Activated CD4-positive, alpha-beta T cell treated with anti-CD3 and anti-CD28 coated beads, Interleukin-2, amount 50 U/mL, for 48 hours (primary cell): Measurements from ENCODE around the gene LCNL1.

ENCODE experiments used
- DNase-seq, 2 experiments: peaks; one replicate each; pipeline ENCODE4 v3.0.0-alpha.2; 2020

The LCNL1 gene

GRCh38 chr9:136995362-136995761, 12.6 kb downstream of the LCNL1 start:
- DNase-seq = no peak

GRCh38 chr9:136995772-136996311, 13.0 kb downstream of the LCNL1 start:
- no peak for DNase-seq

- DNase-seq = peak; percentile 27 to 39
Observed at GRCh38 chr9:136996361-136997292, 13.8 kb downstream of the LCNL1 start, which contains the start of gene CLIC3. Gene CLIC3, minus strand, starts transcription at chr9:136996568. Its CDS starts 25 bp downstream, at chr9:136996543.

GRCh38 chr9:136997371-136997770, 14.6 kb downstream of the LCNL1 start:
- no peak for DNase-seq

GRCh38 chr9:136997830-136998234, 15.0 kb downstream of the LCNL1 start:
- peak in 1 of 2 experiments; percentile 22 for DNase-seq

- DNase-seq = peak; percentile 46 to 55
Observed at GRCh38 chr9:137000177-137000930, 17.6 kb downstream of the LCNL1 start.

- no peak for DNase-seq
Observed at GRCh38 chr9:137001857-137002645, 19.3 kb downstream of the LCNL1 start.

GRCh38 chr9:137002646-137003041, 19.9 kb downstream of the LCNL1 start:
- no peak for DNase-seq

- DNase-seq = peak in 1 of 2 experiments; percentile 34
Observed at GRCh38 chr9:137004285-137004684, 21.5 kb downstream of the LCNL1 start.

- DNase-seq = no peak
Observed at GRCh38 chr9:137006116-137007003, 23.6 kb downstream of the LCNL1 start.

GRCh38 chr9:137007108-137007815, 24.5 kb downstream of the LCNL1 start:
- DNase-seq = no peak

- no peak for DNase-seq
Observed at GRCh38 chr9:137007816-137008270, 25.1 kb downstream of the LCNL1 start.

GRCh38 chr9:137008312-137008711, 25.5 kb downstream of the LCNL1 start:
- no peak for DNase-seq

GRCh38 chr9:137009217-137009616, 26.4 kb downstream of the LCNL1 start:
- DNase-seq = no peak

GRCh38 chr9:137009938-137010732, 27.3 kb downstream of the LCNL1 start:
- DNase-seq = no peak

GRCh38 chr9:137011156-137011555, 28.4 kb downstream of the LCNL1 start:
- no peak for DNase-seq

- DNase-seq = no peak
Observed at GRCh38 chr9:137011907-137012675, 29.3 kb downstream of the LCNL1 start.

- DNase-seq = no peak
Observed at GRCh38 chr9:137012694-137013570, 30.1 kb downstream of the LCNL1 start.
